ENCODE data around the gene GARIN5A.

DNA sequence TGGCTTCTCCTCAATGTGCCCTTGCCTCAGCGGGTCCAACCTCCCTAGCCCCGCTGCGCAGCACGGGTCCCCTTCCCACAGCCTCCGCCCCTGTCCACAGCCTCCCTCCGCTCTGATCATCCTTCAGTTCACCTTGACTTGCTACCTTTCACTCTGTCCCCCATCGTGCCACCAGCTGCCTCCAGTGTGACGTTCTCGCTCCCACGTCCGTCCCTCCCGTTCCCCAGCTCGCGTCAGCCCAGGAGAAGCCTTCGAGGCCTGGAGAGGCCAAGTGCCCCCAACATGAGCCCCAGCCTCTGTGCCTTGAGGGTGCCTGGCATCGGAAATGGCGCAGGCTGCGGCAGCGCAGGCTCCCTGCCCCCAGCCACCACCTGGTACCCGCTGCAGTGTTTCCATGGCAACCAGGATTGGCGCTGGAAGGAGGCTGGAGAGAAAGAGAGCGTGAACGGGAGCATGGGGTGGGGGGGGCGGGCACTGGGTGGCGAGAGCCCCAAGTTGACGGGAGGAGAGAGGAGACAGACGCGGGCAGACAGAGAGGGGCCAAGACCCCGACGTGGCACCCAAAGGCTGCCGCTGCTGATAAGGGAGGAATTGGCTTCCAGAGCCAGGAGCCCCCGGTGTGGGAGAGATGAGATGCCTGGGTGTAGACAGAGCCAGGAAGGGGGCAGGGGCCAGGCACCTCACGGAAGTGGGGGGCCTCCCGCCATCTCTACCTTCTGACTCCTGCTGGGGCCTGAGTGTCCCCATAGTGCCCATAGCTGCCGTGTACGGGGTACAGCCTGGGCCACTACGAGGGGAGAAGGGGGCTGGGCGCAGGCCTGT lies 37.9 kb upstream of the GARIN5A start:
- no peak for TF ChIP-seq FOXM1 (IDR thresholded peaks at IDR 0.05; ENCODE audit: low read depth)
- TF ChIP-seq MAX (IDR thresholded peaks at IDR 0.05; ENCODE audit: low read depth): no peak
- TF ChIP-seq EP300 (IDR thresholded peaks at IDR 0.05; ENCODE audit: borderline replicate concordance in 1 of 2, low read depth in 1 of 2, low read length in 1 of 2): peak in 1 of 2 experiments; percentile 26; a peak in 1 of 4 replicates
- TF ChIP-seq CHD2 (IDR thresholded peaks at IDR 0.05; ENCODE audit: low read length, partially characterized antibody): peak; percentile 70
- no peak for TF ChIP-seq USF1 (IDR thresholded peaks at IDR 0.05; ENCODE audit: borderline replicate concordance, low read depth)
- no peak for TF ChIP-seq YY1 (IDR thresholded peaks at IDR 0.05; ENCODE audit: low read depth)
- TF ChIP-seq POLR2AphosphoS5 (IDR thresholded peaks at IDR 0.05; ENCODE audit: low read depth, low read length): no peak
- no peak for TF ChIP-seq JUND (IDR thresholded peaks at IDR 0.05)
- no peak for TF ChIP-seq EZH2phosphoT487 (IDR thresholded peaks at IDR 0.05; ENCODE audit: borderline replicate concordance, low read depth)
- TF ChIP-seq, protein P1, sequence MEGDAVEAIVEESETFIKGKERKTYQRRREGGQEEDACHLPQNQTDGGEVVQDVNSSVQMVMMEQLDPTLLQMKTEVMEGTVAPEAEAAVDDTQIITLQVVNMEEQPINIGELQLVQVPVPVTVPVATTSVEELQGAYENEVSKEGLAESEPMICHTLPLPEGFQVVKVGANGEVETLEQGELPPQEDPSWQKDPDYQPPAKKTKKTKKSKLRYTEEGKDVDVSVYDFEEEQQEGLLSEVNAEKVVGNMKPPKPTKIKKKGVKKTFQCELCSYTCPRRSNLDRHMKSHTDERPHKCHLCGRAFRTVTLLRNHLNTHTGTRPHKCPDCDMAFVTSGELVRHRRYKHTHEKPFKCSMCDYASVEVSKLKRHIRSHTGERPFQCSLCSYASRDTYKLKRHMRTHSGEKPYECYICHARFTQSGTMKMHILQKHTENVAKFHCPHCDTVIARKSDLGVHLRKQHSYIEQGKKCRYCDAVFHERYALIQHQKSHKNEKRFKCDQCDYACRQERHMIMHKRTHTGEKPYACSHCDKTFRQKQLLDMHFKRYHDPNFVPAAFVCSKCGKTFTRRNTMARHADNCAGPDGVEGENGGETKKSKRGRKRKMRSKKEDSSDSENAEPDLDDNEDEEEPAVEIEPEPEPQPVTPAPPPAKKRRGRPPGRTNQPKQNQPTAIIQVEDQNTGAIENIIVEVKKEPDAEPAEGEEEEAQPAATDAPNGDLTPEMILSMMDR (IDR thresholded peaks at IDR 0.05): no peak
- TF ChIP-seq GABPA (IDR thresholded peaks at IDR 0.05; ENCODE audit: low read depth): no peak
- peak; percentile 48; the same call in 1 of the 2 replicates for TF ChIP-seq RCOR1 (IDR thresholded peaks at IDR 0.05; ENCODE audit: low read length)

Data from SK-N-SH (cell line).